Measurements from ENCODE around the gene ZC3H11A. TPM values are rescaled to one million over a fixed set of nuclear protein-coding genes. Genes with fewer than 3 reads are reported as not detected.

ZC3H11A gene
- total and polyA plus RNA-seq, 8 donors: 60.0 to 177 (median 147) TPM

DNA sequence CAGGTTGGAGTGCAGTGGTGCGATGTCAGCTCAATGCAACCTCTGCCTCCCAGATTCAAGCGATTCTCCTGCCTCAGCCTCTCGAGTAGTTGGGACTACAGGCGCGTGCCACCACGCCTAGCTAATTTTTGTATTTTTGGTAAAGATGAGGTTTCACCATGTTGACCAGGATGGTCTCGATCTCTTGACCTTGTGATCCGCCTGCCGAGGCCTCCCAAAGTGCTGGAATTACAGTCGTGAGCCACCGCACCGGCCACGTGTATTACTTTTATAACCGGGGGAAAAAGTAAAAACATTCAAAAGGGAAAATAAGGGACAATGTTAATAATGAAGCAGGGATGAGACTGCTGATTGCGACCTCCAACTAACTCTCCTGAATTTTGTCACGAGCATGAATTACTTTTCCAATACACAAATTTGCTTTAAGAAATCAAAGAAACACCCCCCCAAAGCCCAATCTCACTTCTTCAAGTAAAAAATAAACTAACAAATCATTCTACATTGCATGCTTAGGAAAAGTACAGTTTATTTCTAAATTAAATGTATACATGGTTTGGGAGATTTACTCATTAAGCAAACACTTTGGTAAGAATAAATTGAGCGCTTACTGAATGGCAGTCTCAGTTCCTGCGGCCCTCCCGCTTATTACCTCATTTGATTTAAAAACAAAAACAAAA, 521 bp upstream of the ZC3H11A start:
- TF ChIP-seq, protein P1, sequence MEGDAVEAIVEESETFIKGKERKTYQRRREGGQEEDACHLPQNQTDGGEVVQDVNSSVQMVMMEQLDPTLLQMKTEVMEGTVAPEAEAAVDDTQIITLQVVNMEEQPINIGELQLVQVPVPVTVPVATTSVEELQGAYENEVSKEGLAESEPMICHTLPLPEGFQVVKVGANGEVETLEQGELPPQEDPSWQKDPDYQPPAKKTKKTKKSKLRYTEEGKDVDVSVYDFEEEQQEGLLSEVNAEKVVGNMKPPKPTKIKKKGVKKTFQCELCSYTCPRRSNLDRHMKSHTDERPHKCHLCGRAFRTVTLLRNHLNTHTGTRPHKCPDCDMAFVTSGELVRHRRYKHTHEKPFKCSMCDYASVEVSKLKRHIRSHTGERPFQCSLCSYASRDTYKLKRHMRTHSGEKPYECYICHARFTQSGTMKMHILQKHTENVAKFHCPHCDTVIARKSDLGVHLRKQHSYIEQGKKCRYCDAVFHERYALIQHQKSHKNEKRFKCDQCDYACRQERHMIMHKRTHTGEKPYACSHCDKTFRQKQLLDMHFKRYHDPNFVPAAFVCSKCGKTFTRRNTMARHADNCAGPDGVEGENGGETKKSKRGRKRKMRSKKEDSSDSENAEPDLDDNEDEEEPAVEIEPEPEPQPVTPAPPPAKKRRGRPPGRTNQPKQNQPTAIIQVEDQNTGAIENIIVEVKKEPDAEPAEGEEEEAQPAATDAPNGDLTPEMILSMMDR (IDR thresholded peaks at IDR 0.05): no peak
- peaks cover 16 to 43% of the 10 kb centered on the region in 2 donors for H3K4me1 ChIP-seq
- H3K27me3 ChIP-seq: no peaks in the 10 kb centered on the region
- no peaks in the 10 kb centered on the region for H3K9me3 ChIP-seq
- H3K27ac ChIP-seq: peak overlapping the region; percentile 94 to 97
- peak overlapping the region; percentile 48 to 76 for H3K4me3 ChIP-seq
- ATAC-seq: no peak
- intact Hi-C loops (cut with DNase I): no loop called here
- no peak for DNase-seq
- H3K36me3 ChIP-seq: peaks cover 0 to 16% of the 10 kb centered on the region in 2 donors

GRCh38 chr1:203796236-203796605, 798 bp downstream of the ZC3H11A start:
- no peaks in the 10 kb centered on the region for H3K27me3 ChIP-seq
- H3K36me3 ChIP-seq: peaks cover 0 to 16% of the 10 kb centered on the region in 2 donors
- ATAC-seq (peak; percentile 42), DNase-seq (peak in 3 of 4 donors; percentile 35 to 42 (median 38))
- H3K4me1 ChIP-seq: peaks cover 20 to 56% of the 10 kb centered on the region in 2 donors
- intact Hi-C loops (cut with DNase I): no loop called here
- H3K27ac ChIP-seq: peak overlapping the region; percentile 94 to 97
- H3K4me3 ChIP-seq: peak overlapping the region; percentile 48 to 76
- TF ChIP-seq, protein P1 (IDR thresholded peaks at IDR 0.05): no peak
- no peaks in the 10 kb centered on the region for H3K9me3 ChIP-seq

- Histone ChIP-seq H3K9me3 (no peaks in the 10 kb centered on the region), H3K4me1 (peaks cover 20 to 63% of the 10 kb centered on the region in 2 donors), H3K4me3 (peak overlapping the region in 1 of 2 donors; percentile 76), H3K36me3 (peaks cover 0 to 16% of the 10 kb centered on the region in 2 donors), H3K27me3 (no peaks in the 10 kb centered on the region), H3K27ac (no peak overlapping the region)
- DNase-seq (no peak), ATAC-seq (no peak)
- intact Hi-C loops (cut with DNase I): no loop called here
- TF ChIP-seq, protein P1 (IDR thresholded peaks at IDR 0.05): no peak
Observed at GRCh38 chr1:203797216-203797615, 1.8 kb downstream of the ZC3H11A start.

- Histone ChIP-seq H3K4me1 (peaks cover 23 to 65% of the 10 kb centered on the region in 2 donors), H3K36me3 (peaks cover 0 to 20% of the 10 kb centered on the region in 2 donors), H3K27me3 (no peaks in the 10 kb centered on the region), H3K27ac (no peak overlapping the region), H3K4me3 (no peak overlapping the region), H3K9me3 (no peaks in the 10 kb centered on the region)
- ATAC-seq (no peak), DNase-seq (no peak)
- TF ChIP-seq, protein P1 (IDR thresholded peaks at IDR 0.05): no peak
- intact Hi-C loops (cut with DNase I): no loop called here
Observed at GRCh38 chr1:203797948-203798655, 2.7 kb downstream of the ZC3H11A start.

GRCh38 chr1:203799157-203799556, 3.7 kb downstream of the ZC3H11A start:
- TF ChIP-seq, protein P1 (IDR thresholded peaks at IDR 0.05): no peak
- H3K9me3 ChIP-seq: no peaks in the 10 kb centered on the region
- no peak for DNase-seq
- peaks cover 0 to 30% of the 10 kb centered on the region in 2 donors for H3K36me3 ChIP-seq
- H3K4me1 ChIP-seq: peaks cover 25 to 74% of the 10 kb centered on the region in 2 donors
- intact Hi-C loops (cut with DNase I): no loop called here
- no peak for ATAC-seq
- H3K27me3 ChIP-seq: no peaks in the 10 kb centered on the region
- no peak overlapping the region for H3K4me3 ChIP-seq
- H3K27ac ChIP-seq: no peak overlapping the region

All from left lung (tissue), 10 donors.